OCI-M2 (cell line): ENCODE measurements around the gene TMEM169.
"Not testable (repeated sequence)": the region's sequence is repeated elsewhere in the genome, so short reads cannot be mapped to it uniquely, and the experiment has no call there.

ENCODE experiments used
- DNase-seq: peaks from one replicate; lab custom pipeline; 2025; ENCODE audit not compliant: unreplicated experiment; lab: John Stamatoyannopoulos, UW

The TMEM169 gene

GRCh38 chr2:216071111-216071851 is 10.4 kb upstream of the TMEM169 start:
- no peak for DNase-seq

DNA sequence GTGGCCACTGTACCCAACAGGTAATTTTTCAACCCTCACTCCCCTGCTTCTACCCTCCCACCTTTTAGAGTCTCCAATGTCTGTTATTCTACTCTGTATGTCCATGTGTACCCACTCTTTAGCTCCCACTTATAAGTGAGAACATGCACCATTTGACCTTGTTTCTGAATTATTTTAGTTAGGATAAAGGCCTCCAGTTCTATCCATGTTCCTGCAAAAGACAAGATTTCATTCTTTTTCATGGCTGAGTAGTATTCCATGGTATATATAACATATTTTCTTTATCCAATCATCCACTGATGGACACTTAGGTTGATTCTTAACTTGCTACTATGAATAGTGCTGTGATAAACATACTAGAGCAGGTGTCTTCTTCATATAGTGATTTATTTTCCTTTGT is 9.2 kb upstream of the TMEM169 start:
- no peak for DNase-seq

- DNase-seq: peak; percentile 33
These were observed 7.9 kb upstream of the TMEM169 start for GRCh38 chr2:216073773-216074172.

- no peak for DNase-seq
These were observed 7.3 kb upstream of the TMEM169 start for GRCh38 chr2:216074380-216074779.

GRCh38 chr2:216074794-216075193 is 6.9 kb upstream of the TMEM169 start:
- DNase-seq: no peak

DNA sequence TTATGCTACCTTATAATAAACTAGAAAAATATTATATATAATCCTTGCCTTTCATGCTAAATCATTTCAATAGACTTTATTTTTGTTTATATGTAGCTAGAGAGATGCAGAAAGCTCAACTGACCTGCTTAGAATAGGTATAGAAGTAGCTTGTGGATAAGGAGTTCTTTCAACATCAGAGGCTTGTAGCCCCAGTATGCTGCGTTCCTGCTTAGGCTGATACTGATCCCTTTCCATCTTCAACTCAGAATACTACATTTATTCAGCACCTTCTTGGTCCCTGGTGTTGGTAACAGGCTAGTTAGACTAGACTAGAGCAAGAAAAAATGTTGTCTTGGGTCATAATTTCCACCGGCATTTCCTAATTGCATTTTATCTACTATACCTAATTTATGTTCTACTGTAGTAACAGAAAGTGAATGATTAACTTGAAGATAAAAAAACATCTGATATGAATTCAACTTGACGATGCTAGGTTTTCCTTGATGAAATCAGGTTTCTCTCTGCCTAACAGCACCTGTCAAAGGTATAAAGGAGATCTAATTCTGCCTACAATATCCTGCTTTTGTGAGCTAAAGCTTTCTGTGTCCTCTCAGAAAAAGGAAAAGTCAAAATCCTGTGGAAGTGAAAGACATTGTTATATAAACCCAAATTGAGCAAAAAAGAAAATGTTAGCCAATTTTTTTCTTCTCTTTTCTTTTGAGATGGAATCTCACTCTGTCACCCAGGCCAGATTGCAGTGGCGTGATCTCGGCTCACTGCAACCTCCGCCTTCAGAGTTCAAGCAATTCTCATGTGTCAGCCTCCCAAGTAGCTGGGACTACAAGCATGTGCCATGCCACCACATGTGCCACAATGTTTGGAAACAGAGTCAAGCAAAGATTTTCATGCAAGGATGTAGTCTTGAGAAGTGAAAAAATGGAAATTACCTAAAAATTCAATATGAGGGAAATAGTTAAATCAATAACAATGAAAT is 5.9 kb upstream of the TMEM169 start:
- DNase-seq: no peak

DNA sequence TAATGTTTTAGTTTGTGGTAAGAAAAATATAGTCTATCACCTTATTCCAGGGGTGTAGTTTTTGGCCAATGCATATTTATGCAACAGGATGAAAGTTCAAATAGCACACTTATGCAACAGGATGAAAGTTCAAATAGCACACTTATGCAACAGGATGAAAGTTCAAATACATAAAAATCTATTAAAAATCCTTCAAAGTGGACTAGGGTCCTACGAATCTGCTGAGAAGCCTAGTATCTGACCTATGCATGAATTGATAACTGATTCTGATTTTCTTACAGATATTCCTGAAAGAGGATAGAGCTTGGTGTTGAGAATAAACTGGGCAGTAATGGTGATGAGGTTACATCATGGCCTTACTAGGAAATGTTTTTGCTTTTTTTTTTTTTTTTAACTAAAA is 2.9 kb upstream of the TMEM169 start:
- no peak for DNase-seq

GRCh38 chr2:216080048-216080447 is 1.7 kb upstream of the TMEM169 start:
- DNase-seq: not testable (repeated sequence)

DNA sequence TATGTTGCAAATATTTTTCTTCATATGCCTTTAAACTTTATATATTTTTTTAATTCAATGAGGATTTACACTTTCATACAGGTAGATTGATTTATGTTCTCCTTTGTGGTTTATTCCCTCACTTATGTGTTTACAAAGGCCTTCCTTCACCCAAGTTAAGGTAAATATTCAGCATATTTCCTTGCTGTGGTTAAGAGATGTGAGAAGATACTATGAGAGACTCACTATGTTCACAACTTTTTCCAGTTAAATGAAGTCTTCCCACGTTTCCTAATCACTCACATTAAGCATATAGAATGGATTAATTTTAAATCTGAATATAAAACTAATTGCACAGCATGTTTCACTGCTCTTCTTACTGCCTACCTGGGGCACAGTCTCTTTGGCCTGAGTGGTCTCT is 707 bp upstream of the TMEM169 start:
- no peak for DNase-seq

DNA sequence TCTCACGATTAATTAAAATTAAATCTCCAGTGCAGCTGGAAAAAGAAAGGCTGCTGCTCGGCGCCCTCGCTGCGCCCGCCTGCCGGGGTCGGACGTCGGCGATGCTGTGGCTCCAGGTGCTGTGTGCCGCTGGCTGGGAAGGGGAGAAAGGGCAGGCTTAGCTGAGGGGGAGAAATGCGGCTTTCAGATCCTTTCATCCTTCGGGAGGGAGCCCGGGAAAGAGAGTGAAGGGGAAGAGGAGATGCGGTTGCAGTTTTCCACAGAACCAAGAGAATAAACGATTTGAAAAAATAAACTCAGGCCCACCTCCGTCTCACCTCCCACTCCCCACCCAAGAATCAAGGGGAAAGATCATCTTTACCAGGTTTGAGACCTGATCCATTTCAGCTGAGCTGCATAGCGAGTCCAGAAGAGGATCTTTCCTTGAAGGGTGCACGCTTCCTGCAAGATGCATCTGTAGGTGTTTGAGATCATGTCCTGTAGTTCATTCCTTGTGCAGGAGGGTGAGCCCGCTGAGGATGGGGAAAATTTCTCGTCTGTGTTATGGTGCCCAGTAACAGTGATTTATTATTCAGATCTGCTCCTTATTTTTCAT is 495 bp downstream of the TMEM169 start:
- DNase-seq: no peak

- DNase-seq: no peak
These were observed 1.1 kb downstream of the TMEM169 start for GRCh38 chr2:216082805-216083204.

- DNase-seq: no peak
These were observed 2.0 kb downstream of the TMEM169 start for GRCh38 chr2:216083464-216084281.

- DNase-seq: no peak
These were observed 2.8 kb downstream of the TMEM169 start for GRCh38 chr2:216084547-216084946.

GRCh38 chr2:216086207-216086893 is 4.6 kb downstream of the TMEM169 start:
- no peak for DNase-seq

GRCh38 chr2:216090369-216090786 is 8.7 kb downstream of the TMEM169 start:
- no peak for DNase-seq

- DNase-seq: no peak
These were observed 10.9 kb downstream of the TMEM169 start for GRCh38 chr2:216092646-216093045.

- no peak for DNase-seq
These were observed 13.0 kb downstream of the TMEM169 start for GRCh38 chr2:216094701-216095100.

DNA sequence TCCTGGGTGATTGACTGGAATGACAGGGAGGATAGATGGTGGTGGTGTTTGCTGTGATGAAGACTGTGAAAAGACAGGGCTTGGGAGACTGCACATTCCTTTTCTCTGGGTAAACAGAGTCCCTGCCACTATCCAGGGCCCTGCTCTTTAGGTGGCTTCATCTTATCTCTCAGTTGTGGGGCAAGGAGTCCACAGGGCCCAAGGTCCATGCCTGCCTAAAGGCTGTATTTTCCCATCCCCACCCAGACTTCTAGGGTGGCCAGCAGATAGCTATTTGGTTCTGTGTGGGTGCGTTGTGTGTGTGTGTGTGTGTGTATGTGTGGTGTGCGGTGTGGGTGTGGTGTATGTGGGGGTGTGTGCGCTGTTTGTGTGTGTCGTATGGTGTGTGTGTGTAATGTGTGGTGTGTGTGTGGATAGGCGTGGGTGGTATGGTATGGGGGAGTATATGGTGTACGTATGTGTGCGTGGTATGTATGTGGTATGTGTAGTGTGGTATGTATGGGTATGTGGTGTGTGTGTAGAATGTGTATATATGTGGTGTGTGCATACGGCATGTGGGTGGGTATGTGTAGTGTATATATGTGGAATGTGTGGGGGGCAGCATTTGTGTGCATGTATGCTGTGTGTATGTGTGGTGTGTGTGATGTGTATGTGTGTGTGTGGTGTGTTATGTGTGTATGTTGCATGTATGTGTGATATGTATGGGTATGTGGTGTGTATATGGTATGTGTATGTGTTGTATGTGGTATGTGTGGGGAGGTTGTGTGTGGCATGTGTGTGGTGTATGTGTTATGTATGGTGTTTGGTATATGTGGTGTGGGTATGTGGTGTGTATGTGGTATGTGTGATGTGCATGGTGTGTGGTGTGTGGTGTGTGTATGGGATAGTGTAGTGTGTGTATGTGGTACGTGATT is 17.0 kb downstream of the TMEM169 start:
- no peak for DNase-seq

GRCh38 chr2:216101109-216101508 is 19.4 kb downstream of the TMEM169 start:
- DNase-seq: no peak
